NCI-H2171 treated with DMSO at 0.1 percent for 48 hours (cell line): ENCODE measurements around the gene WDR86.

Experiments used
- DNase-seq: peaks from one replicate; lab custom pipeline; 2025; lab: John Stamatoyannopoulos, UW

Gene WDR86

DNA sequence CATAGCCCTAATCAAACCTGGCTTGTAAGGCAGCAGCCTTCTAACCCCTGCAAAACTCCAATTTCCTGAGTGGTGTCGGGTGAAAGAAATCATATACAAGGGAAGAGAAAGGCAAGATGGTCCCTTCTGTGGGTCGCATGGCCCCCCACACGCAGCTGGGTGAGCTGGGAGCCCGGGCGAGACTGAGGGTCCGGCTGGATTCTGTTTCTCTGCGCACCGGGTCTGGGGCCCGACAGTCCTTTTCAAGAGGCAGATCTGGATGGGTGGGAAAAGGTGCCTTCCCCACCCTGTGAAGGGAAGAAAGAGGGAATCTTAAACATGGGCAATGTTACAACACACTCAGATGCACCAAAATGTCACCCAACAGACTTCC lies 18.5 kb downstream of the WDR86 start:
- DNase-seq: no peak

DNA sequence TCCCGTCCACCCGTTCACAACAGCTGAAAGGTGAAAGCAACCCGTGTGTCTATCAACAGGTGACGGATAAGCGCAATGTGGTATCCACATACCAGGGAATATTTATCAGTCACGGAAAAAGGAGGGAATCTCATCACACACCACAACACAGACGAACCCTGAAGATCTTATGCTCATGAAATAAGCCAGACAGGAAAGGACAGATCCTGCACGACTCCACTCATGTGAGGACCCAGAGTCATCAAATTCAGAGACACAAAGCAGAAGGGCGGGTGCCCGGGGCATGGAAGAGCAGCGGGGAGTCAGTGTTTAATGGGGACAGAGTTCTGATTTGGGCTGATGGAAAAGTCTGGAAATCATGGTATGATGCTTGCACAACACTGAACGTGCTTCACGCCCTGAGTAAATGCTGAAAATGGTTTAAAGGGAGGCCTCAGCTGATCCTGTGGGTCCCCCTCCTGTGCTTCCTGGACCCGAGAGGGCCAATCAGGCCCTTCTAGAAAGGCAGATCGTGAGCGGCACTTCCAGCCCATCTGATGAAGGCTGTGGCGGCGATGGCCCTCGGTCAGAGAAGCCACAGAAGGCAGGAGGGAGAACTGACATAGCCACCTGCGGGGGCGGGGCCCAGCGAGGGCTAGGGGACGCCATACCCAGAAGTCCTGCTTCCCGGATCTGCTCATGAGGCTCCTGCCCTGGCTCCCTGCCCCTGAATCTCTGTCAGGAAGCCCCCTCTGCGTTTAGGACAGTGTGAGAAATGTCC lies 19.1 kb downstream of the WDR86 start:
- no peak for DNase-seq

DNA sequence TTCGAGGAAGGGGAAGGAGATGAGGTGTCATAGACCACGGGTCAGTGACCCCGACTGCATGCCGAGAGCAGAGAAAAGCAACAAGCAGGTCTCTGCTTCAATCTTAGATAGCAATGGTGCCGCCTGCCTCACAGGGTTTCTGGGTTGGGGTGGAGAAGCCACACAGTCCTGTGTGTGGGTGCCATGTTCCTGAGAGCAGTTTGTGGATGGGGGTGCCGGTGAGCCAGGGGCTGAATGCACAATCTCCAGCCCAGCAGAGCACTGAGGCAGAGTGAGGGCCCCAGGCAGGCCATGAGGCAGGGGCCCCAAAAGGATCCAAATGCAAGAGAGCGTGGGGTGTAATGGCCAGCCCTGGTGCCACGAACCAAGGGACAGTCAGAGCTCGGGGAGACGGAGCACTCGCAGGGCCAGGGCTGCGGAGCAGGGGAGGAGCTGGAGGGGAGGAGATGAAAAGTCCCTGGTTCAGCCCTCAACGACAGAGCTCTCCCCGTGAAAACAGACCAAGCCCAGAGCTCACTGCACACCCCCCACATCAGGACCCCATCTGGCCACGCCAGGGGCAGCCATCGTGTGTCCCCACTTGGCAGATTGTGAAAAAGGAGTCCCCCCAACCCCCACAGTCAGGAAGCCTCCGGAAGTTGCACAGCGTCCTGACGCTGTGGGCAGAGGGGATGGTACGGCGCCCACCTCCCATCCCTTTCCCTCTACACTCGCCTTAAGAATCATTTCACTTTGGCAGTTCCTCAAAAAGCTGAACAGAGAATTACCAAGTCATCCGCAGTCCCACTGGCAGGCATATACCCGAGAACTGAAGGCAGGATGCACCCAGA lies 19.9 kb downstream of the WDR86 start:
- DNase-seq: no peak

DNA sequence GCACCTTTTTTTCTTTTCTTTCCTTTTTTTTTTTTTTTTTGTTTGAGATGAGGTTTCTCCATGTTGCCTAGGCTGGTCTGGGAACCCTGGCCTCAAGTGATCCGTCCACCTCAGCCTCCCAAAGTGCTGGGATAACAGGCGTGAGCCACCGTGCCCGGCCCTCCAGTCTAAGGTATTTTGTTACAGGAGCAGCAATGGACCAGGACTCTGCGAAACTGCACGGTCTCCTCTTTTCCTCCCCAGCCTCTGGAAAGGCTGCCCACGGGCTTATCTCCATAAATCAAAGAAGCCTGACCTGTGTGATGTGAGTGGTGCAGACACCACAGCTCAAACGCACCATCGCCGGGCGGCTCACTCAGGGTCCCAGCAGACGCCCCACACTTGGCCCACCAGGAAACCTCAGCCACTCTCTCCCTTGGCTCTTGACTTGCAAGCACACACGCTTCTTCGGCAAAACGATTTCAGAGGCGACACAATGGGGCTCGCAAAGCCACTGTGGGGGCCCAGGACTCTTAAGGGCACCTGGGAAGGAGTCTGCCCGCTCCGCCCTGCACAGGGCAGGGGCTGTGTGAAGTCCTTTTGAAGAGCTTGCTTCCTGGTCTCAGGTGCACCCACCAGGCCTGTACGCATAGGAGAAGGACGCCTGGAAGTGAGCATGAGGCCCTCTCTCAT lies 20.6 kb downstream of the WDR86 start:
- no peak for DNase-seq

DNA sequence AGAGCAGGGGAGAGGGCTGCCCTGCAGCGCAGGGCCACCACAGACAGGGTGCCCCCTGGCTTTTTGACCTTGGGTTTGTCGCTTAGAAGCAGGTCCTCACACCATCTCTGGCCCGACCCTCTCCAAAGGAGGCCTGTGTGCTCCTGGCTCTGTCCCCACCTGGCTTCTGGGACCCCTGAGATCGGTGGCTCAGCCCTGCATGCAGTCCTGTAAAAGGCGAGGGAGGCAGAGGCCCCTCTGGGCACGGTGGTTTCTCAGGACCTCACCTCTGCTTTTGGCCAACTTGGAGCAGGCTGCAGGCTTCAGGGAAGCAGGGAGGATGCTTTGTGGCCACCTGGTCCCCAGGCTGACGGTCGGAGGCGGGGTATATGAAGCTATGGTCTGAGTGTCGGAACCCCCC lies 21.4 kb downstream of the WDR86 start:
- DNase-seq: no peak

DNA sequence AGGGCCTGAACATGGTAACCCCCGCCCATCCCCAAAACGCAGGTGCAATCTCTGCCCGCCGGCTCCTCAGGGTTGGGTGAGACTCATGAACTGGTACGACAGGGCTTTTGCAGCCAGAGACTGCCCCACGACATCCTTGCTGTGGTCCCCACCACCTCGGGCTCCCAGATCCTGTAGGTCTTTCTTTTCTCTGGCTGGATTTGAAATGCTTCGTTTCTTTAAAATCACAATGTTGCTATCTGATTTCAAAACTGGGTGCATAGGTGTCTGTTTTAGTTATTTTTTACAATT lies 21.9 kb downstream of the WDR86 start:
- no peak for DNase-seq

DNA sequence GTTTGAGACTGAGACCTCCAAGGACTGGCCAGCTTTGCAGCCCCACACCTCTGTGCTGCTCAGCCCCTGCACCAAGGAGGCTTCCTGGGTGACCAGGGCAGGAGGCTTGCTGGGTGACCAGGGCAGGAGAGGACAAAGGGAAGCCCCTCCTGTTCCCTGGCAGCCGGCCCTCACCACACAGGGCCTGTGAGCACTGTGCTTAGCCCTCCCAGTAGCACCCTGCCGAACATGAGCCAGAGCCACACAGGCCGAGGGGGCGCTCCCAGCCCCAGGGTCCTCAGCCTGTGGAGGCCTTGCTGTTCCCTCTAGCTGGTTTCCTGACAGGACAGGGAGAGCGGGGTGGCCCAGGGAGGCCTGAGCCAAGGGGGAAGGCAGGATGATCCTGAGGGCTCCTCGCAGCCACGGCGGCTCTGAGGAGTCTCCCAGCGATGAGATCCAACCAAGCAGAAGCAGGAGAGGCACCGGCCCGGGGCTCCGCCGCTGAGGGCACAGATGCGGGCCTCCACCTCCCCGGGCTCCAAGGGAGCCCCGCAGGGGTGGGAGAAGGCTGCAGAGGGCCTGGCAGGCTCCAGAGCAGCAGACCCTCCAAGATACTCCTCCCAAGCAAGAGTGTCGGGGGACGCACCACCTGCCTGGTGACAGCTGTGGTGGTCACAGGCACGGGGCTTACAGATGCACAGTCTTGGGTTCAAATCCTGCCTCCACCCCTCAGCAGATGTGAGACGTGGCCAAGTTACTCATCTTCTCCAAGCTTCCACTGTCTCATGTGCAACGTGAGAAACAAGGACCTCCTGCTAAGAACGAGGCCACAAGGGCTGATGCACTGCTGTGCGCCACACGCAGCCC lies 22.5 kb downstream of the WDR86 start:
- DNase-seq: no peak

DNA sequence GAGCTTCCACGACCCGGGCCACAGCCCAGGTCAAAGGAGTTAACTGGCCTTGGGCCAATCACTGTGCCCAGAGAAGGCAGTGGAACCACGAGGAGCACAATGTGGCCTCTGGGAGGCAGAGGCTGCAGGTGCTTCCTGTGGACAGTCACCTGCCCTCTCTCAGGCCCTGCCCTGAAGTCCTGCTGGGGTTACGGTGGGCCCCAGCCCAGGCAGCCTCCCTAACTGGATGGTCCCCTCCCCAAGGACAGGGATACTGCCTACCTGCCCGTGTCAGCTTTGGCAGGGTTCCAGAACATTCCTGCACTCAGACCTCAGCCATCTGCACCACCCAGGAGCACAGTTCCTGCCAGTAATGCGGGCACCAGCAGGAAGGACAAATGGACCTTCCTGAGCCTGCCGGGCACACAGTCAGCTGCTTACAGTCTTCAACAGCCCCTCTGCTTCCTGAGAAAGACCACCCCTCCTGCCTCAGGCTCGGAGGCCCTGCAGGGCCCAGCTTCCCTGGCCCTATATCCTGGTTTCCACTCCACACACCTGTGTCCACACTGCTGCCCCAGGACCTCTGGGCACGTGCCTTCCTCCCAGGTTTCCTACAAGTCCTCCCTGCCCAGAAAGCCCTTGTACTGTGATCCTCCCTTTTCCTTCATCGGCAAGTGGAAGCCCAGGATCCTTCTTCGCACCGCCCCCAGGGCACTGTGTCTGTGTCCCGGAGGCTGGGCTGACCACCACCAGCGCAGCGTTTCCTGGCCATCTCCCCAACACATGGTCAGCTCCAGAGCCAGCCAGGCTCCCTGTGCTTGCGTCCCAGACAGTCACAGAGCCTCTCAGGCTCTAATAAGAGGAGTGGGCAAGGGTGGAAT lies 23.3 kb downstream of the WDR86 start:
- no peak for DNase-seq

DNA sequence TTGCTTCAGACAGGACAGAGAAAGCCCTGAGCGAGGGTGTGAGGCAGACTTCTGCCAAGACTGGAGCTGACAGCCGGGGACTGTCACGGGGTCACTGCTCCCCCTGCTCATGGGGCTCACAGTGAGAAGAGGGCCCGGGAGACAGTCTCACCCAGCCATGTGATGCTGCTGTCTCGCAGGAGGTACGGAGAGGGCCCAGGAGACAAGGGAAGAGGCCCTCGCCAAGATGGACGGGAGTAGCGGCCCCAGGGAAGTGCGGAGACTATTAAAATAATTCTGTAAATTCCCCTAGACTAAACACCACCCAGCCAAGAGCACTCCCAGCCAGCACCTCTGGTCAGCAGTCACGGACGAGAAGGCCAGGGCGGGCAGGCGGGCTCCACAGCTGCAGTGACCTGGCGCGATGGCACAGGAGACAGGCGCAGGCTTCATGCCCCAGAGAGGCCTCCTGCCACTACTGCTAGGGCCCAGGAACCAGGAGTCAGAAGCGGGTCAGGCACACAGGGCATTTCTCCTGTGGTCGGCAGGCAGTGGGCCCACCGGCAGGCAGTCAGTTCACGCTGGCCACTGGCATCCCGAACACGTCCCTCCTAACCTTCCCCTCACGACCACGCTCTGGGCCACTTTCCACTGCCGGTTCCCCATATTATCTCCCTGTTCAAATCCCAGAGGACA lies 24.1 kb downstream of the WDR86 start:
- no peak for DNase-seq

DNA sequence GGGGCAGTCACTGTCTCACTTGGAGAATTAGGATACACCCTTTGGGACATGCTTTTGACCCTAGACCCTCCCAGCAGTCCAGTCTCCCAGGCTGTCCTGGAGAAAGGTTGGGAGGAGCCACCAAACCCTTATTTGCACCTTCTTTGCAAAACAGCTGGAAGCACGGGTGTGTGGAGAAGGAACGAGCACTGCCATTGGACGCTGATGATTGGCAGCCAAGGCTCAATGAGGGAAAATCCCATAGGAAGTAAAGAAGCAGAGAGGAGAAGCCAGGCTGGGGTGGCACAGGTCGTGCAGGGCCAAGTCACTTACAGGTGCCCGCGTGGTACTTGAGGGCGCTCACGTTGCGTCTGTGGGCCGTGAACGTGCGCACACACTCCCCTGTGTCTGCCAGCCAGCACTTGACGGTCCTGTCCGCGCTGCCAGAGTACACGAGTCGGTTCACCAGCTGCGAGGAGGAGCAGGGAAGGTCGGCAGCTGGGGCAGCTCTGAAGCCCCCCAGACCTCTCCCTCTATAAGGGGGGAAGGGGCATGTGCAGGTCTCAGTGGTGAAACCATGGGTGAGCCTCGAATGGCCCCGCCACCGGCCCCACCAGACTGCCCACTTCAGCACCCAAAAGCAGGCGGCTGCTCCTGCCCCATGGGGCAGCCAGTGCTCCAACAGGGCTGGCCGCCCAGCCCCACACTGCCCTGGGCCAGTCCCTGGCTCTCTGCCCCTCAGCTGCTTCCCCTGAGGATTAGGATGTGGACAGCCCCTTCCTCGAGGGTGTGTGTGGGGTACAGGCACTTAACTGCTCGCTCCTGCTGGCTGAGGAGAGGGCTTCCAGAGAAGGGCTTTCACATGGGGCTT lies 24.8 kb downstream of the WDR86 start:
- DNase-seq: no peak

DNA sequence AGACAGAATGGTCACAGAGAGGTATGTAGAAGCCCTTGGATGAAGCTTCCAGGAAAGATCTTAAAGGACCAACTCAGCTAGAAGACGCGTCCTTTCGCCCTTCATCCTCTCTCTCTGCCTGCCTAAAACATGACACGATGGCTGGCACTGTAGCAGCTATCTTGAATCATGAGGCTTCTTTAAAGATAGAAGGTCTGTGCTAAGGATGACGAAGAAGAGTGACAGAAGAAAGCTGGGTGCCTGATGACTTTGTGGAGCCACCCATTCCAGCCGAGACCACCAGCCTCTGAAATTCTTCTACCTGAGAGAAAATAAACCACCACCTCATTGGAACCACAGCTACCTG lies 25.5 kb downstream of the WDR86 start:
- no peak for DNase-seq

DNA sequence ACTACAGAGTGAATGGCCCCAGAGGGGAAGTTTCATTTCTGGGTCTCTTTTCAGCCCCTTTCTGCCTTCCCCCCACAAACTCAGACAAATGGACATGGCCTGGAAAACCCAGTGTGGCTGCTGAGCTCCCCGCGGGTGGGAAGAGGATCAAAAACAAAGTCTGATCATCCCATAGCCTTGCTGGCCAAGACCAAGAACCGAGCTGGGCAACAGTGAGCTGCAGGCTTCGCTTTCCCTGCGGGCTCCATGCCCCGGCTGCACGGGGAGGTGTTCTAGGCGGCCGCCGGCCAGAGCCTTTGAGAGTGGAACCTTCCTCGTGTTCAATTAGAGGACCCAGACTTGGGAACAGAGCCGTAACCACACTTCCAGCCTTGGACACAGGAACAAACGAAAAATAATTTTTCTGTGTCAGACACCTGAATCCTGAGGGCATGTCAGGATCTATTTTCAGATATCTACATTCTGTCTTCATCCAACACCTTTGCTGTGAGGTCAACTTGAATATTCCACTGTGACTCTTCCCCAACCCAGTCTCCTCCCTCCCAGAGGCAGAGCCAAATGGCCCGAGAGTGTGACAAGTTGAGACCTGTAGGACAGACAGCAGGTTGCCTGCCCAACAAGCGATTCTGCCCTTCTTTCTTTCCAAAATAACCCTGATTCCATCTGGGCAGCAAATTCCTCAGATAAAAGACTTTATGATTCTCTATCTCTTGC lies 26.0 kb downstream of the WDR86 start:
- no peak for DNase-seq

DNA sequence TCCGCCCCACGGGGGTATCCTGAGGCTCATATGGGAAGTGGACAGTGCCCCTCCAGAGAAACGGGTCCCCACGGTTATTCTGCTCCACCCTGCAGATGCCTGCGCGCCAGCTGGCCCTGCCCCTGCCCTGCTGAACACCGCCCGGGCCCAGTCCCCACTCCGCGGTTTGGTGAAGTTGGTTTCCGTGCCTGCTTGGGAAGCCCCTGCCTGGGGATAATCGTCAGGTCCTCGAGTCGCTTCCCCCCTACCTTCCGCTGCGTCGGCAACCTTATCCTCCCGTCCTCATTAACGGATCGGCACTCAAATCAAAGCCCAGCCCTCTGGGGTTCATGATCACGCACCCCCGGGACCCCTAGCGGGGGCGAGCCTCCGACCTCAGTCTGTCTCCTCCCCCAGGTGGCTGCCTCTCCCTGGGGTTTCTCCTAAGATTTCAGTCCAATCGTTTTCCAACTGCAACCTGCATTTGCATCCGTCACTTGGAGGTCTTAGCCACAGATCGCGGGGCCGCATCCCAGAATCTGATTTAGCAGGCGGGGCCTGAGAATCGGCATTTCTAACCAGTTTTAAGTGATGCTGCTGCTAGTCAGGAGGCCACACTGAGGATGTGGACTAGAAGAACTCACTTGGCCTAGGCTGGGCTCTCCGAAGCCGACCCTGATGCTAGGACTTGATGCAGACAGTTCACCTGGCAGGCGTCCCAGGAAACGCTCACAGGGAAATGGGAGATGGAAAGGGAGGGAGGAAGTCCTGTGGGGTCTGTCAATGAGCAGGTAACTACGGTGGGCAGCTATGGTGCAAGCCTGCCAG lies 27.6 kb downstream of the WDR86 start:
- DNase-seq: peak; percentile 73

DNA sequence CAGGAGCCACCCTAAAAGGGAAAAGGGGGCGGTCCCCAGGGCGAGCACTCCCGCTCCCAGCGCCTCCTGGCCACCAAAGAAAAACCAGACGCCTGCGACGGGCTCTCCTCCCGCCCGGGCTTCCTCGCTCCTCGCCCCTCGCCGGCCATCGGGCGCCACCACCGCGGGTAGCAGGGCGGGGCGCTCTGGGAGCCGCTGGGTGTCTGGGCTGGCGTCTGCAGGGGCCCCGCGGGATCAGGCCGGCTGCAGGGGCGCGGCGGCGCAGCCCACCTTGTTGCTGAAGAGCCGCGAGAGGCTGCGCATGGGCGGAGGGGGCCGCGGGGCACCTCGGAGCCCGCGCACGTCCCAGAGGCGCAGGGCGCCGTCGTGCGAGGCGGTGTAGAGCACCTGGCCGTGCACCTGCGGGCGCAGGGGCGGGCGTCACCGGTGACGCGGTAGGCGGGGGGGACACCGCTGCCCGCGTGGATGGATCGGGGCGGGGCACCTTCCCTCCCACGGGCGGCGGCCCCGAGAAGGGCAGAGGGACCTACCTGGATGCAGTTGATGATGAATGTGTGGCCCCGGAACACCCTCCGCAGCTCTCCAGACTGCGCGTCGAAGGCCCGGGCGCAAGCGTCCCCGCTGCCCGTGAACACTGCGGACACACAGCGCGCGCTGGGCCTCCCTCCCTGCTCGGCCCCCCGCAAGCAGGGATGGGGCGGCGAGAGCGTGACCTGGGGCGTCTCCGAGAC lies 28.3 kb downstream of the WDR86 start:
- DNase-seq: peak; percentile 33

DNA sequence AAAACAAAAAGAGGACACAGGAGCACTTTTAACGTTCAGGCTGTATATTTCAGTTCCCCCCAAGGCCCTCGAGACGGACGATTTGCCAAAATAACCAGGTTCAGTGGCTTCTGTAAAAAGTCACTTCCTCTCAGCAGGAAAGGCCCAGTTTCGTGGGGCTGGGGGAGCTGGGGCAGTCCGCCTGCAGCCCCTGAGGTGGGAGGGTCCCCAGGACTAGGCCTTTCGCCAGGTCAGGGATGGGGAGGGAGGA lies 28.8 kb downstream of the WDR86 start:
- no peak for DNase-seq

DNA sequence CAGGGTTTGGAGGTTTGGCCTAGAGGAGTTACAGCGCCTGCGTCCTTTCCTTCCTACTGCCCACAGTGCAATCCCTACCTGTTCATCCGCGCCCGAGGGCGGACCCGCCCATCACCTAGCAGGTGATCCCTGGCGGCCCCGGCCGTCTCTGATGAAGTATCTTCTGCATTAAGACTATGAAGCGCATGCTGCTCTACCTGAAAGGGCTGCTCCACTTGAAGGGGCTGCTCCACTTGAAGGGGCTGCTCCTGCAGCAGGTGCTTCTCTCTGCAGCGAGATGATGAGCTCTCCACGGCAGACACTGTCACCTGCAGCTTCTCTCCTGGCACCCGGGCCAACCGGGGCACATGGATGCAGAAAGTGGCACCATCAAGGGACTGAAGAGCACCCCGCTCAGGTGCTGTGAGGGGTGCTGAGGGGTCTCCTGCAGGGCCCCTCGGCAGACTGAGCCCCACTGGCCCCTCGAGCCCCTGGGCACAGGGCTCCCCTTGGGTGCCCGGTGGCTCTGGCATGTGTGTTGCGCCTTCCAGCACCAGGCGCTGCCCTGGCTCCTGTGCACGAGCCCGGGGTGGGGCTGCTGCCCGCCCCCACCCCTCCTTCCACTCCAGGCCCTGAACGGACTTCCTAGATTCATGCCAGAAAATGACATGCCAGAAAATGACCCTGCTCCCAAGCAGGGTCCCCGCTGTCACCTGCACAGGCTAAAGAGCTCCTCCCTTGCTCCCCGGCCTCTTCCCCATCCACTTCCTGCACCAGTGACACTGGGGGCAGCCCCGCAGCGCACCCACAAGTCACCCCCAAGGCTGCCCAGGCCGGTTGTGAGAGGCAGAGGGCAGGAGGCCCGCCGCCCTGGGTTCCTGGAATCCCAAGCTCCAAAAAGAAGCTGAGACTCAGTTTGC lies 29.4 kb downstream of the WDR86 start:
- no peak for DNase-seq
